Measurements from ENCODE around the gene TAF1B. TPM values are rescaled to one million over a fixed set of nuclear protein-coding genes. Genes with fewer than 3 reads are reported as not detected.
A peak's percentile ranks its signal among the peaks of the same experiment; 100 is the strongest.

The TAF1B gene
- total RNA-seq, 4 donors from 2014 or later: 6.7 to 19.3 (median 14.9) TPM

- Histone ChIP-seq H3K27me3 (no peaks in the 10 kb centered on the region), H3K36me3 (peaks cover 0 to 17% (median 0%) of the 10 kb centered on the region in 3 donors), H3K4me3 (peak overlapping the region; percentile 48 to 93 (median 82)), H3K9me3 (no peaks in the 10 kb centered on the region), H3K4me1 (peaks cover 19 to 50% (median 21%) of the 10 kb centered on the region in 3 donors), H3K27ac (peak overlapping the region; percentile 89 to 95 (median 94))
- no peak for DNase-seq
- intact Hi-C loops (cut with DNase I): no loop called here
- WGBS, 2 donors: 8 to 17% methylated on average over 15 of the region's 15 CpGs
- TF ChIP-seq POLR2A (IDR thresholded peaks at IDR 0.05): no peak
- no peak for TF ChIP-seq CTCF (IDR thresholded peaks at IDR 0.05)
Observed at GRCh38 chr2:9844036-9844483, 786 bp downstream of the TAF1B start.

GRCh38 chr2:9844576-9844975, 1.3 kb downstream of the TAF1B start:
- WGBS, 2 donors: 9 to 14% methylated on average over 5 of the region's 5 CpGs
- peak overlapping the region; percentile 48 to 93 (median 82) for H3K4me3 ChIP-seq
- H3K27me3 ChIP-seq: no peaks in the 10 kb centered on the region
- peaks cover 19 to 50% (median 21%) of the 10 kb centered on the region in 3 donors for H3K4me1 ChIP-seq
- TF ChIP-seq CTCF (IDR thresholded peaks at IDR 0.05) (no peak), POLR2A (IDR thresholded peaks at IDR 0.05) (no peak)
- H3K9me3 ChIP-seq: no peaks in the 10 kb centered on the region
- H3K27ac ChIP-seq: peak overlapping the region; percentile 89 to 95 (median 94)
- H3K36me3 ChIP-seq: peaks cover 0 to 22% (median 0%) of the 10 kb centered on the region in 3 donors
- no peak for DNase-seq
- intact Hi-C loops (cut with DNase I): no loop called here

GRCh38 chr2:9846554-9846953, 3.3 kb downstream of the TAF1B start:
- no peak overlapping the region for H3K4me3 ChIP-seq
- no peaks in the 10 kb centered on the region for H3K9me3 ChIP-seq
- peaks cover 19 to 50% (median 21%) of the 10 kb centered on the region in 3 donors for H3K4me1 ChIP-seq
- peak overlapping the region; percentile 53 to 95 (median 80) for H3K27ac ChIP-seq
- TF ChIP-seq POLR2A (IDR thresholded peaks at IDR 0.05): no peak
- TF ChIP-seq CTCF (IDR thresholded peaks at IDR 0.05): no peak
- intact Hi-C loops (cut with DNase I): no loop called here
- no peak for DNase-seq
- peaks cover 0 to 42% (median 0%) of the 10 kb centered on the region in 3 donors for H3K36me3 ChIP-seq
- H3K27me3 ChIP-seq: no peaks in the 10 kb centered on the region

GRCh38 chr2:9847140-9847539, 3.9 kb downstream of the TAF1B start:
- DNase-seq: no peak
- Histone ChIP-seq H3K36me3 (peaks cover 0 to 48% (median 3%) of the 10 kb centered on the region in 3 donors), H3K4me3 (no peak overlapping the region), H3K4me1 (peaks cover 19 to 49% (median 21%) of the 10 kb centered on the region in 3 donors), H3K27me3 (no peaks in the 10 kb centered on the region), H3K27ac (peak overlapping the region in 2 of 4 donors; percentile 39 to 95), H3K9me3 (no peaks in the 10 kb centered on the region)
- no peak for TF ChIP-seq POLR2A (IDR thresholded peaks at IDR 0.05)
- TF ChIP-seq CTCF (IDR thresholded peaks at IDR 0.05): no peak
- intact Hi-C loops (cut with DNase I): no loop called here
- 17 to 34% methylated on average over 4 of the region's 4 CpGs for WGBS, 2 donors

- Histone ChIP-seq H3K27ac (no peak overlapping the region), H3K4me1 (no peaks in the 10 kb centered on the region), H3K4me3 (no peak overlapping the region), H3K27me3 (no peaks in the 10 kb centered on the region), H3K36me3 (peaks cover 0 to 89% (median 30%) of the 10 kb centered on the region in 3 donors), H3K9me3 (peaks cover 0 to 9% (median 0%) of the 10 kb centered on the region in 3 donors)
- WGBS, 2 donors: 42 to 54% methylated on average over 2 of the region's 2 CpGs
- DNase-seq: no peak
- TF ChIP-seq CTCF (IDR thresholded peaks at IDR 0.05) (no peak), POLR2A (IDR thresholded peaks at IDR 0.05) (no peak)
- intact Hi-C loops (cut with DNase I): no loop called here
Observed at GRCh38 chr2:9852881-9853280, 9.6 kb downstream of the TAF1B start.

All from esophagus squamous epithelium (tissue), 5 donors.